ENCODE data around the gene DNM2.

The DNM2 gene

DNA sequence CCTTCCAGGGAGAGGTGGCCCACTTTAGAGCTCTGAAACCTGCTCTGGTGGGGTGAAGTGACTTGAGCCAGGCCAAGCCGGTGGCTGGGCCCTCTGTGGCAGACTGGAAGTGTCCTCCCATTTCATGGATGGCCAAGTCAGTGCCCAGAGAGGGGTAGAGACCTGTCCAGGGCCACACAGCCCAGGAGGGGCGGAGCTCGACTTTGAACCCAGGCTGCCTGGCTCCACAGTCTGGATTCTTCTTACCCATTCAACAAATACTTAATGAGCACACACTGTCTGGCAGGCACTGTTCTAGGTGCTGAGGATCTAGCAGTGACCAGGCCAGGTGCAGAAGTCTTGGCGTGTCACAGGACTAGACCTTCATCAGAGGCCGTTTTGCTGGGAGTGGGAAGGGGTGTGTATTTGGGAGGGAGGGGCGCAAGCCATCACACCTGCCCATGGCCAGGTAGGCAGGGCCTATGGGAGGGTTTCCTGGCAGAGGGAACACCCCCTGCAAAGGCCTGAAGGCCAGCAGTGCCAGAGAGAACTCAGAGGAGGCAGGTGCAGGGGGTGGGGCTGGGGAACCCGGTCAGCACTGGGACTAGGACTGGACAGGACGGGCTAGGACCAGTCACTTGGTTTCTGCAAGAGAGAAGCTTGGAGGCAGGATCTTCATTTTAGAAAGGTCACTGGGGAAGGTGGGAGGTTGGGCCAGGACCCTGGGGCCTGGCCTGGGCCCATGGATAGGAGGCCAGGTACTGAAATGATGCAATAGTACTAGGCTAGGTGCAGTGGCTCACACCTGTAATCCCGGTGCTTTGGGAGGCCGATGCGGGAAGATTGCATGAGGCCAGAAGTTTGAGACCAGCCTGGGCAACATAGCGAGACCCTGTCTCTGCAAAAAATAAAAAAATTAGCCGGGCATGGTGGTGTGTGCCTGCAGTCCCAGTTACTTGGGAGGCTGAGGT lies 31.8 kb downstream of the DNM2 start:
- no peaks in the 10 kb centered on the region for H3K9me3 ChIP-seq
- H3K27ac ChIP-seq = peak overlapping the region; percentile 33 to 49
- H3K4me1 ChIP-seq = peaks cover 0 to 52% (median 36%) of the 10 kb centered on the region in 4 donors
- no peaks in the 10 kb centered on the region for H3K36me3 ChIP-seq
- TF ChIP-seq, protein P1, sequence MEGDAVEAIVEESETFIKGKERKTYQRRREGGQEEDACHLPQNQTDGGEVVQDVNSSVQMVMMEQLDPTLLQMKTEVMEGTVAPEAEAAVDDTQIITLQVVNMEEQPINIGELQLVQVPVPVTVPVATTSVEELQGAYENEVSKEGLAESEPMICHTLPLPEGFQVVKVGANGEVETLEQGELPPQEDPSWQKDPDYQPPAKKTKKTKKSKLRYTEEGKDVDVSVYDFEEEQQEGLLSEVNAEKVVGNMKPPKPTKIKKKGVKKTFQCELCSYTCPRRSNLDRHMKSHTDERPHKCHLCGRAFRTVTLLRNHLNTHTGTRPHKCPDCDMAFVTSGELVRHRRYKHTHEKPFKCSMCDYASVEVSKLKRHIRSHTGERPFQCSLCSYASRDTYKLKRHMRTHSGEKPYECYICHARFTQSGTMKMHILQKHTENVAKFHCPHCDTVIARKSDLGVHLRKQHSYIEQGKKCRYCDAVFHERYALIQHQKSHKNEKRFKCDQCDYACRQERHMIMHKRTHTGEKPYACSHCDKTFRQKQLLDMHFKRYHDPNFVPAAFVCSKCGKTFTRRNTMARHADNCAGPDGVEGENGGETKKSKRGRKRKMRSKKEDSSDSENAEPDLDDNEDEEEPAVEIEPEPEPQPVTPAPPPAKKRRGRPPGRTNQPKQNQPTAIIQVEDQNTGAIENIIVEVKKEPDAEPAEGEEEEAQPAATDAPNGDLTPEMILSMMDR (IDR thresholded peaks at IDR 0.05) = no peak
- intact Hi-C loops (cut with DNase I; ENCODE audit: low total_unique reads) = no loop called here
- H3K4me3 ChIP-seq = no peak overlapping the region
- no peaks in the 10 kb centered on the region for H3K27me3 ChIP-seq
- DNase-seq = no peak

DNA sequence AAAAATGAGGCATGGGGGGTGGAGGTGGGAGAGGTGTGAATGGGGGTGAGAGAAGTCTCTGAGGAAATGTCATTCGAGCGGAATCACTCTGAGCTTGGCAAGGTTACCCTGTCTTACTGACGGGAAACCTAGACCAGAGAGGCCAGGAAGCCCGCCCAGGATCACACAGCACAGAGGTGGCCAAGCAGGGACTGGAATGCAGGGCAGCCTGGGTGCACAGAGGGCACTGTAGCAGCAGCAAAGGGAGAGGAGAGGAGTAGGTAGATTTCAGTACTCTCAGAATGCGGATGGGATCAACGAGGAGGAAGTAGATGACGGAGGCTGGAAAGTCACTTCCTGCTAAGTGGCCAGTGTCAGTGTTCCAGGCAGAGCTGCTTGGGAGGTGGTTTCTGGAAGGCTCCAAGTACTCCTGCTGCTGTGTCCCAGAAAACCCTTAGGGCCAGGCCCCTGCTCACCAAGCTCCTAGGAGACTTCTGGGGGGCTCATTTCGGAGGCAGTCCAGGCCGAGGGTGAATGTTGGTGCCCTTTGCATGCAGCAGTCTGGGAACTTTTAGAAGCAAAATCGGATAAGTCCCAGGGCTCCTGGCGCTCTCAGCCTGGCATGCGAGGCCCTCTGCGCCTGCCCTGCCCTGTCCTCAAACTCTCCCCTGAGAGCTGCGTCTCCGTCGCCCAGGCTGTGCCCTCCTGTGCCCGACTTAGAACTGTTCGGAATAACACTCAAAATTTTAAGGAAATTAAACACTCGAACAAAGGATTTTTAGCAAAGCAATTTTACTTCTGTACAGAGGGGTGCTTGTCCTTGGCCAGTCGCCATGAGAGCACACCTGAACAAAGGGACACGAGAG lies 33.5 kb downstream of the DNM2 start:
- Histone ChIP-seq H3K36me3 (no peaks in the 10 kb centered on the region), H3K27ac (peak overlapping the region; percentile 39 to 48), H3K27me3 (no peaks in the 10 kb centered on the region), H3K9me3 (no peaks in the 10 kb centered on the region), H3K4me3 (no peak overlapping the region), H3K4me1 (peaks cover 0 to 49% (median 36%) of the 10 kb centered on the region in 4 donors)
- no peak for DNase-seq
- TF ChIP-seq, protein P1 (IDR thresholded peaks at IDR 0.05) = no peak
- intact Hi-C loops (cut with DNase I; ENCODE audit: low total_unique reads) = no loop called here

DNA sequence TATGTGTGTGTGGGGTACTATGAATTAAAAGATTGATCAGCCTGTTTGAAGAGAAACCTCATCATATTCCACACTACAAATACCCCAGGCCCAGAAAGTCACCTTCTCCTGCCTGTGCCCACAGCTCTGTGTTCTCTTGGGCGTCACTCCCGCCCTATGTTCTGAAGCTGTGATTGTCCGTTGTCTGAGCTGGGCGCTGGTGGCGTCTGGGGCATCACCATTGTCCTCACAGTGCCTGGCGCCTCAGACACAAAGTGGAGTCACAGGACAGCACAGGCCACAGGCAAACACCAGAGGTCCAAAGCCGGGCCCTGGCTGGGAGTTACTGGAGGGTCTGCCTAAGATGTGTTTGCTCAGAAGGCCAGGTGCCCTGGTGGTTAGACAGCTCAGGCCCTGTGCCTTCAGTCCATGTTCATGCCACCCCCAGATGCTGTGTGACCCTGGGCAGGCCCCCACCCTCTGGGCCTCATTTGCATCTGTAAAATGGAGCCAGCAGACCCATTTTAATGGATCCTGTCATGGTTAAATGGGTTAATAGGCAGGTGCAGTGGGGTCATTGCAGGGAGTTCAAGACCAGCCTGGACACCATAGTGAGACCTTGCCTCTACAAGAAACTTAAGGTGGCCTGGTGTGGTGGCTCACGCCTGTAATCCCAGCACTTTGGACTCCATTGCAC lies 34.5 kb downstream of the DNM2 start:
- no peaks in the 10 kb centered on the region for H3K9me3 ChIP-seq
- no peak overlapping the region for H3K4me3 ChIP-seq
- no peaks in the 10 kb centered on the region for H3K27me3 ChIP-seq
- no peak overlapping the region for H3K27ac ChIP-seq
- TF ChIP-seq, protein P1 (IDR thresholded peaks at IDR 0.05) = no peak
- intact Hi-C loops (cut with DNase I; ENCODE audit: low total_unique reads) = no loop called here
- no peaks in the 10 kb centered on the region for H3K36me3 ChIP-seq
- no peak for DNase-seq
- peaks cover 0 to 44% (median 36%) of the 10 kb centered on the region in 4 donors for H3K4me1 ChIP-seq

DNA sequence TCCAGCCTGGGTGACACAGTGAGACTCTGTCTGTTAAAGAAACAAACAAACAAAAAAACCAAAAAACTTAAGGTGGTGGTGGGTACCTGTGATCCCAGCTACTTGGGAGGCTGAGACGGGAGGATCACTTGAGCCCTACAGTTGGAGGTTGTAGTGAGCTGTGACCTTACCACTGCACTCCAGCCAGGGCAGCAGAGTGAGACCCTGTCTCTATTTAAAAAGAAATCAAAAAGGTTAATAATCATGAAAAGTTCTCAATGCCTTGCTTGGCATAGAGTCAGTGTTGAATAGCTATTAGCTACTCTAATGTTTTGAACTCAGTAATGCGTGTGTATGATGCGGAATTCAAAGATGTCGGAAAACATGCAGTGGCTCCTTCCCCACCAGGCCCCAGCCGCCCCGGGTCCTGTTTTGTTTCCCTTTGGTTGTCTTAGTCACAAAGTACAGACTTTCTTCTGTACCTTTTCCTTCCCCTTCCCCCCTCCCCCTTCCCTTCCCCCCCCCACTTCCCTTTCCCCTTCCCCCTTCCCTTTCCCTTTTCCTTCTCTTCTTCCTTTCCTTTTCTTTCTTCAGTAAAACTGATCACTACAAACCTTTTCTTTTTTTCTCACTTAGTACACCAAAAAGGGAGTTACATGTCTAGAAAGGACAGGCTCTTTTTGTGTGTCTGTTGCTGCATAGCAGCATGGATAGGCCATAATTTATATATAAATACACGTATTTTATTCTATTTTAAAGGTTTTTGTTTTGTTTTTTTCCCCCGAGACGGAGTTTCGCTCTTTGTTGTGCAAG lies 35.2 kb downstream of the DNM2 start:
- no peak overlapping the region for H3K4me3 ChIP-seq
- H3K27ac ChIP-seq = no peak overlapping the region
- intact Hi-C loops (cut with DNase I; ENCODE audit: low total_unique reads) = no loop called here
- H3K27me3 ChIP-seq = no peaks in the 10 kb centered on the region
- H3K4me1 ChIP-seq = peaks cover 0 to 44% (median 33%) of the 10 kb centered on the region in 4 donors
- no peaks in the 10 kb centered on the region for H3K9me3 ChIP-seq
- TF ChIP-seq, protein P1 (IDR thresholded peaks at IDR 0.05) = no peak
- no peak for DNase-seq
- H3K36me3 ChIP-seq = no peaks in the 10 kb centered on the region

DNA sequence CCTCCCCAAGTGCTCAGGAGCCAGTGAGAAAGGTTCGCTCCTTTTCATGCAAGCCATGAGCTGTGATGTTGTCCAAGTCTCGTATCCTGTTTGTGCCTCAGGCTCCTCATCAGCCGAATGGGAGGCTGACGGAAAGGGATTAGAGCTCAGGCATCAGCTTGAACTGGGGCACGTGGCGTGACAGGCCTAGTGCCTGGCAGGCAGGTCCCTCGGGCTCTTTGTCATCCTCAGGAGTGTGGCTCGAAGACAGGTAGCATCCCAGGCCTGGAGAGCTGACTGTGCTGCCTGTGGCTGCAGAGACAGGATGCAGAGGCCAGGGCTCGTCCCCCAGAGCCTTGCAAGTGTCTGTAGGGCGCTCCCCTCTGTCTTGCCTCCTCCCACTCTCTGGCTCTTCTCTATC lies 38.5 kb downstream of the DNM2 start:
- TF ChIP-seq, protein P1 (IDR thresholded peaks at IDR 0.05) = no peak
- Histone ChIP-seq H3K27me3 (no peaks in the 10 kb centered on the region), H3K4me3 (no peak overlapping the region), H3K36me3 (peaks cover 0 to 16% (median 7%) of the 10 kb centered on the region in 3 donors), H3K27ac (no peak overlapping the region), H3K4me1 (peaks cover 0 to 22% (median 8%) of the 10 kb centered on the region in 4 donors), H3K9me3 (no peaks in the 10 kb centered on the region)
- no peak for DNase-seq
- intact Hi-C loops (cut with DNase I; ENCODE audit: low total_unique reads) = no loop called here

Measured in tibial artery (tissue), 4 donors.